Glutamatergic neuron (in vitro differentiated cells): ENCODE results near the gene GALNT9. TPM values are rescaled to one million over a fixed set of nuclear protein-coding genes. Genes with fewer than 3 reads are reported as not detected.

Experiments
- DNase-seq: peaks from one replicate; pipeline ENCODE4 v3.0.0; 2022
- H3K27ac Mint-ChIP-seq: one replicate; pipeline ENCODE4 v1.8.0; 2020; ENCODE audit warnings: mild to moderate bottlenecking, mixed read lengths, inconsistent platforms; ENCODE audit not compliant: unreplicated experiment
- H3K27me3 Mint-ChIP-seq: one replicate; pipeline ENCODE4 v1.8.0; 2020; ENCODE audit warnings: mild to moderate bottlenecking, moderate library complexity, mixed read lengths, inconsistent platforms; ENCODE audit not compliant: unreplicated experiment
- H3K36me3 Mint-ChIP-seq: one replicate; pipeline ENCODE4 v1.8.0; 2020; ENCODE audit warnings: mild to moderate bottlenecking, mixed read lengths, inconsistent platforms; ENCODE audit not compliant: unreplicated experiment
- H3K4me1 Mint-ChIP-seq: one replicate; pipeline ENCODE4 v1.8.0; 2020; ENCODE audit warnings: mild to moderate bottlenecking, low read depth, mixed read lengths, inconsistent platforms; ENCODE audit not compliant: unreplicated experiment
- H3K4me3 Mint-ChIP-seq: one replicate; pipeline ENCODE4 v1.8.0; 2020; ENCODE audit warnings: mild to moderate bottlenecking, mixed read lengths, inconsistent platforms; ENCODE audit not compliant: unreplicated experiment
- H3K9me3 Mint-ChIP-seq: one replicate; pipeline ENCODE4 v1.8.0; 2020; ENCODE audit warnings: mild to moderate bottlenecking, moderate library complexity, mixed read lengths, inconsistent platforms; ENCODE audit not compliant: unreplicated experiment
- CTCF ChIP-seq: fragments of 200-600 bp; sonication (generic); IDR thresholded peaks from one replicate; pipeline ENCODE4 v1.5.0; 2021; ENCODE audit not compliant: partially characterized antibody, unreplicated experiment
- total RNA-seq: library from RNA; stranded (reverse); fragmentation: NEBNext Ultra II Directional; extraction: Animal tissue kit (Norgen Biotek cat#: 25700); gene quantifications from one replicate; pipeline ENCODE4 v1.2.1, GENCODE V29; 2021; ENCODE audit not compliant: unreplicated experiment

Gene GALNT9
- total RNA-seq, 1 donor from 2014 or later: 13.7 TPM

GRCh38 chr12:132186208-132186856, 143.1 kb downstream of the GALNT9 start:
- TF ChIP-seq CTCF: no peak
- peaks cover 9% of the 10 kb centered on the region for H3K27me3 Mint-ChIP-seq
- H3K27ac Mint-ChIP-seq: no peak overlapping the region
- H3K4me3 Mint-ChIP-seq: no peak overlapping the region
- peaks cover 17% of the 10 kb centered on the region for H3K36me3 Mint-ChIP-seq
- peaks cover 1% of the 10 kb centered on the region for H3K4me1 Mint-ChIP-seq
- no peak for DNase-seq
- peaks cover 15% of the 10 kb centered on the region for H3K9me3 Mint-ChIP-seq

GRCh38 chr12:132185705-132186104, 143.7 kb downstream of the GALNT9 start:
- H3K27ac Mint-ChIP-seq: no peak overlapping the region

GRCh38 chr12:132182711-132183365, 146.6 kb downstream of the GALNT9 start:
- H3K27ac Mint-ChIP-seq: peak overlapping the region; percentile 38
- peaks cover 15% of the 10 kb centered on the region for H3K27me3 Mint-ChIP-seq

More at GRCh38 chr12:132185705-132186104, 143.7 kb downstream of the GALNT9 start:
- Mint-ChIP-seq H3K4me3 (no peak overlapping the region), H3K27me3 (peaks cover 14% of the 10 kb centered on the region), H3K9me3 (peaks cover 15% of the 10 kb centered on the region), H3K4me1 (peaks cover 6% of the 10 kb centered on the region), H3K36me3 (peaks cover 17% of the 10 kb centered on the region)
- no peak for TF ChIP-seq CTCF
- DNase-seq: no peak

GRCh38 chr12:132182206-132182710, 147.1 kb downstream of the GALNT9 start:
- peaks cover 17% of the 10 kb centered on the region for H3K36me3 Mint-ChIP-seq
- no peak for TF ChIP-seq CTCF
- H3K9me3 Mint-ChIP-seq: peaks cover 18% of the 10 kb centered on the region
- H3K4me1 Mint-ChIP-seq: peaks cover 15% of the 10 kb centered on the region
- peaks cover 12% of the 10 kb centered on the region for H3K27me3 Mint-ChIP-seq
- no peak overlapping the region for H3K4me3 Mint-ChIP-seq
- no peak for DNase-seq
- H3K27ac Mint-ChIP-seq: no peak overlapping the region

More at GRCh38 chr12:132182711-132183365, 146.6 kb downstream of the GALNT9 start:
- Mint-ChIP-seq H3K36me3 (peaks cover 17% of the 10 kb centered on the region), H3K4me3 (no peak overlapping the region), H3K4me1 (peaks cover 15% of the 10 kb centered on the region), H3K9me3 (peaks cover 18% of the 10 kb centered on the region)
- TF ChIP-seq CTCF: no peak
- no peak for DNase-seq
